IPS-18a (cell line): Measurements from ENCODE around the gene YJEFN3.

ENCODE experiments used
- H3K27ac ChIP-seq: one replicate; pipeline ENCODE4 v1.5.1; 2013; ENCODE audit warnings: low read length
- H3K27me3 ChIP-seq: one replicate; pipeline ENCODE4 v1.6.1; 2013; ENCODE audit warnings: mild to moderate bottlenecking, low read length; ENCODE audit not compliant: control insufficient read depth, insufficient read depth
- H3K36me3 ChIP-seq: one replicate; pipeline ENCODE4 v1.6.1; 2013; ENCODE audit warnings: low read depth, low read length; ENCODE audit not compliant: control insufficient read depth
- H3K4me1 ChIP-seq: one replicate; pipeline ENCODE4 v1.6.1; 2013; ENCODE audit warnings: low read depth, low read length; ENCODE audit not compliant: control insufficient read depth
- H3K4me3 ChIP-seq: one replicate; pipeline ENCODE4 v1.5.1; 2013; ENCODE audit warnings: low read length
- H3K9ac ChIP-seq: one replicate; pipeline ENCODE4 v1.6.1; 2013; ENCODE audit warnings: mild to moderate bottlenecking, low read length, moderate library complexity
- H3K9me3 ChIP-seq: one replicate; pipeline ENCODE4 v1.6.1; 2013; ENCODE audit warnings: low read depth, low read length; ENCODE audit not compliant: control insufficient read depth

YJEFN3 gene, protein sequence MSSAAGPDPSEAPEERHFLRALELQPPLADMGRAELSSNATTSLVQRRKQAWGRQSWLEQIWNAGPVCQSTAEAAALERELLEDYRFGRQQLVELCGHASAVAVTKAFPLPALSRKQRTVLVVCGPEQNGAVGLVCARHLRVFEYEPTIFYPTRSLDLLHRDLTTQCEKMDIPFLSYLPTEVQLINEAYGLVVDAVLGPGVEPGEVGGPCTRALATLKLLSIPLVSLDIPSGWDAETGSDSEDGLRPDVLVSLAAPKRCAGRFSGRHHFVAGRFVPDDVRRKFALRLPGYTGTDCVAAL

DNA sequence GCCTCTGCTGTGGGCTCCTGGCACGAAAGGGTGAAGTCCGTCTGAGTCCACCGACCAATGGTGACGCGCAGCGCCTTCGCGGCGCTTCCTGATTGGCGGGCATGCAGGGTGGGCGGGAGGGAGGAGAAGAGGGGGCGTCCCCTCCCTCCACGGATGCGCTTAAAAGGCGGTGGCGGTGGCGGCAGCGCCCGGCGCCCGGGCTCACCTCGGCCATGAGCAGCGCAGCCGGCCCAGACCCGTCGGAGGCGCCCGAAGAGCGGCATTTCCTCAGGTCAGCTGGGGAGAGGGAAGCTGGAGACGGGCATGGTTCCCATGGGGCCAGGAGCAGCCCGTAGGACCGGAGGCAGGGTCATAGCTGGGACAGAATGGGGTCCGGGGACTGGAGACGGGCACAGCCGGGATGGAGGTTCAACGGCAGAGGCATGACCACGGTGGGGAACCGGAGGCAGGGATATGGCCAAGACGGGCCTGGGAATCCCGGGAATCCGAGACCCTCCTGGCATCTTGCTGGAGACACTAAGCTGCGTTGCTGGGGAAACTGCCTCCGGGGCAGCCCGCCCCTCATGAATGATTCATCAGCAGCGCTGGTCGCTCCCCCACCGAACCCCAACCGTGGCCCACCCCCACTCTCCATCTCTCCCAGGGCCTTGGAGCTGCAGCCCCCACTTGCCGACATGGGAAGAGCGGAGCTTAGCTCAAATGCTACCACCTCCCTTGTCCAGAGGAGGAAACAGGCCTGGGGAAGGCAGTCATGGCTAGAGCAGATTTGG lies at the start of gene YJEFN3:
TSS of gene YJEFN3 (plus strand) at position 191 of the 770 bp plus-strand sequence. CDS start at position 213, 22 bp downstream.
- no peaks in the 10 kb centered on the region for H3K9me3 ChIP-seq
- no peak within 1 kb of the TSS for H3K4me3 ChIP-seq
- H3K27me3 ChIP-seq: no peaks in the 10 kb centered on the region
- peaks cover 18% of the 10 kb centered on the region for H3K36me3 ChIP-seq
- H3K9ac ChIP-seq: no peak within 1 kb of the TSS
- no peaks in the 10 kb centered on the region for H3K4me1 ChIP-seq
- H3K27ac ChIP-seq: no peak within 1 kb of the TSS

DNA sequence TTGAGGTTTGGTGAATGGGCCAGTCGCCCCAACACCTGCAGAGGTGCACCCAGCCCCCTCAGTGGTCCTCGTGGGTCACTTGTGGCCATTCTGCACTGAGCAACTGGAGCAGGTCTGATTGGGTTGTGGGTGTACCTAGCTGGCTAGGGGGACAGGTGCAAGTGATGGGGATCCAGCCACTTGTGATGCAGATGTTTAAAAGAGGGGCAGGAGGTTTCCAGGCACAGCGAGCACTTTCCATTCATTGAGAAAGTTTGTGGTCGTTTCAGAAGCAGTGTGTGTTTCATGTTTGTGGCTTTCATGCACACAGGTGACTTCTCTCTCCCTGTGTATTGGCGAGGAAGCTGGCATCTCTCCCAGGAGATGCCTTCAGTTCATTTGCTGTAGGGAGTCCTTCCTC lies 48.0 kb upstream of the YJEFN3 start:
- no peaks in the 10 kb centered on the region for H3K9me3 ChIP-seq
- no peaks in the 10 kb centered on the region for H3K27me3 ChIP-seq
- no peak overlapping the region for H3K27ac ChIP-seq
- H3K4me1 ChIP-seq: peaks cover 9% of the 10 kb centered on the region
- no peak overlapping the region for H3K4me3 ChIP-seq
- H3K9ac ChIP-seq: no peak overlapping the region
- H3K36me3 ChIP-seq: no peaks in the 10 kb centered on the region

DNA sequence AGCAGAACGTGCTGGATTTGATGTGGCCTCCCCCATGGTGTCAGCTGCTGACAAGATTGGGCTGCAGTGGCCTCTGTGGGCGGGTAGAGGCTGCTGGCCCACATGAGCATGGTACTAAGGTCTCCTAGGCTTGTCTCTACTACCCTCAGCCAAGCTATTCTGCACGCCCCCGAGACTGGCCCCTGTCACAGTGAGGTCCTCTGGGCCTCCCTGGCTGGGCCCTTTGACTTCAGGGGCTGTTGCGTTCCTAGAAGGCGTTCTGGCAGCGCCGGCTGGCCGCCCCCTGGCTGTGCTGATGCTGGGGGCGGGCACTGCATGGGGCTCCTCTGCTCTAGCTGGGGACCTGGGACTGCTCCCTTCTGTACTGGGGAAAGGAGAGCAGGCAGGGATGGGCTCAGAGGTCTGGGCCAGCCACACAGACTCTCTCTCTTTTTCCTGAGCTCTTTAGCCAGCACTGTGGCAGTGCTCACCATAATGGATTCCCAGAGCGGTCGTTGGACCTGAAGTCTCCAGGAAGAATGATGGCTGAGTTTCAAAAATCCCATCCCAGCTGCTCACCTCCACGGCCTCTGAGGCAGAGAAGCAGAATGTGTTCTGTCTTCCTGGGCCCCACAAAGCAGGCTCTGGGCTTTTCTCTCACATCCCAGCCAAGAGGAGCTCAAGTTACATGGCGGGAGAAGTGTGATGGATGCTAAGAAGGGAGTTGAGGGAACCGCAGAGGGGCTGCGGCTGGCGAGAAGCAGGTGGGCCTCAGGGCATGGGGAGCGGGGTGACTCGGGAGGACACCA lies 45.7 kb upstream of the YJEFN3 start:
- Histone ChIP-seq H3K4me3 (no peak overlapping the region), H3K36me3 (no peaks in the 10 kb centered on the region), H3K27me3 (no peaks in the 10 kb centered on the region), H3K27ac (no peak overlapping the region), H3K9me3 (no peaks in the 10 kb centered on the region), H3K4me1 (no peaks in the 10 kb centered on the region), H3K9ac (no peak overlapping the region)

DNA sequence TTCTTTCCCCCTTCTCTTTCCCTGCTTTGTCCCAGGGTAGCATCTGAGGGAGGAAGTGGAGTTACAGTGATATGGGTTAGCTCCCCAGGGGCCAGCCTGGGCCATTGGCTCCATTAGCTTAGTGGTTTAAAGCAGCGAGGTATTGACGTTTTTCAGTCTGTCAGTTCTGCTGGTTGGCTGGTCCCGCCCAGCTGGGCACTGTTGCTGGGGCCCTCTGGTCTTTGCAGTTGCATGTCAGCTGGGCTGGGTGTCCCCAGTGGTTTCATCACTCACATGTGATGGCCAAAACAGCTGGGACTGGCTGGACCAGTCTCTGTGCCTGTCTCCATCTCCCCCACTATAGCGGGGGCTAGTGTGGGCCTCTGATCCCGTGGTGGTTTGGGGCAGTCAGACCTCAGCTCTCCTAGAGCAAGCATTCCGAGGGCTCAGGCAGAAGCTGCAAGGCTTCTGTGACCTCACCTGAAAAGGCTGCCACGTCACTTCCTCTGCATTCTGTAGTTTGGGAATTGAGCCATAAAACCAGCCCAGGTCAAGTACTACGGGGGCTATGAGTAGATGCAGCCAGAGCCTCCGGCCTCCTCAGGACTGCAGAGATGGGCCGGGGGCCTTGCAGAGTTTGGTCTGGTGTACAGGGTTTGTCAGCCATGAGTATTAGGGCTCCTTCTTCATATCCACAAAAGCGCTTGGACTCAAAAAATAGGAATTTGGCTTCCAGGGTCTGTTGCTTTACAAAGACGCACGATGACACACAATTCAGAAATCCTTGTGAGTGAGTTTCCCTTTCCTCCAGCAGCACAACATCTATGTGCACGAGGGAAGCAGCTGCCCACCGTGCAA lies 43.3 kb upstream of the YJEFN3 start:
- Histone ChIP-seq H3K9me3 (no peaks in the 10 kb centered on the region), H3K9ac (no peak overlapping the region), H3K4me3 (no peak overlapping the region), H3K36me3 (no peaks in the 10 kb centered on the region), H3K27ac (no peak overlapping the region), H3K27me3 (no peaks in the 10 kb centered on the region), H3K4me1 (peaks cover 22% of the 10 kb centered on the region)

DNA sequence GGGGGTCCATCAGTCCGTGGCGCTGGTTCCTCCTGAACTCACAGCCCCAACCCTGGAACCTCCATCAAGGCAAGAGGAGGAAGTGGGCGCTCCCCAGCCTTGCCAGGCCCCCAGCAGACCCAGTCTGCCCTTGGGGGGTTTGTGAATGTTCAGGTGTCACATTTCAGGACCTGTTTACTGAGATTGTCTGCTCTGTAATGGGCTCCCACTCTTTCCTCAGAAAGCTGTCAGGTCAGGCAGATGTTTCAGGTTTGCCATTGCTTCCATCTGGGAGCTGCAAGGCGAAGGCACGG lies 42.8 kb upstream of the YJEFN3 start:
- Histone ChIP-seq H3K4me3 (no peak overlapping the region), H3K27me3 (no peaks in the 10 kb centered on the region), H3K4me1 (peaks cover 22% of the 10 kb centered on the region), H3K27ac (no peak overlapping the region), H3K9me3 (no peaks in the 10 kb centered on the region), H3K36me3 (no peaks in the 10 kb centered on the region), H3K9ac (no peak overlapping the region)

DNA sequence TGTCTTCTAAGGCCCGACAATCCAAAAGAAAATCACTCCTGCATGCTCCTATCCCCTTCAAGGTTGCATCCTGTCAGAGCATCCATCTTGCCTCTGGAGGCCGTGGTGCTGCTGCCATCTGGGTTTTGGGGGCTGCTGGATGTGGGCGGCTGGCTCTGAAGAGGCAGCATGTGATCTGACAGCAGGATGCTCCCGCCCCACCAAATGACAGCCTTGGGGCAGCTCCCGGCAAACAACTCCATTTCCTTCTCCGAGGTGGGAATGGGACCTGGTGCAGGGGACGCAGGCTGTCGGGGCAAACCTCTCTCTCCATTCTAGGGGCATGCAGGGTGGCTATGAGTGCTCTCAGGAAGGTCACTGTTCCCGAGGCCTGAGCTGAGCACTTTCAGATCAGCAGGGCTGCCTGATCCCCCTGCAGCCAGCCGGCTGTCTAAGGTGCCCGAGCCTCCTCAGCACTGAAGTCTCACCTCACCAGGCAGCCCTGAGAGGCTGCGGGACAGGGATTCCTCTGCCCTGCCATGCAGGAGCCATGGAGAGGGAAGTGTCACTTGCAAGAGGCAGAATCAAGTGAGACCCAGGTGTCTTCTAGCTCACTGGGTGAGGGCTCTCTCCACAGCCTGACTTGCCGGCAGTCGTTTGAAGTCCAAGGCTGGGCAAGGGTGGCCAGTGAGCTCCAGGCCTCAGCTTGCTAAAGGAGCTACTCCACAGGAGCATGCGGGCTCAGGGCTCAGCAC lies 42.2 kb upstream of the YJEFN3 start:
- no peak overlapping the region for H3K9ac ChIP-seq
- no peak overlapping the region for H3K4me3 ChIP-seq
- no peaks in the 10 kb centered on the region for H3K27me3 ChIP-seq
- peaks cover 22% of the 10 kb centered on the region for H3K4me1 ChIP-seq
- H3K27ac ChIP-seq: no peak overlapping the region
- no peaks in the 10 kb centered on the region for H3K36me3 ChIP-seq
- H3K9me3 ChIP-seq: no peaks in the 10 kb centered on the region

DNA sequence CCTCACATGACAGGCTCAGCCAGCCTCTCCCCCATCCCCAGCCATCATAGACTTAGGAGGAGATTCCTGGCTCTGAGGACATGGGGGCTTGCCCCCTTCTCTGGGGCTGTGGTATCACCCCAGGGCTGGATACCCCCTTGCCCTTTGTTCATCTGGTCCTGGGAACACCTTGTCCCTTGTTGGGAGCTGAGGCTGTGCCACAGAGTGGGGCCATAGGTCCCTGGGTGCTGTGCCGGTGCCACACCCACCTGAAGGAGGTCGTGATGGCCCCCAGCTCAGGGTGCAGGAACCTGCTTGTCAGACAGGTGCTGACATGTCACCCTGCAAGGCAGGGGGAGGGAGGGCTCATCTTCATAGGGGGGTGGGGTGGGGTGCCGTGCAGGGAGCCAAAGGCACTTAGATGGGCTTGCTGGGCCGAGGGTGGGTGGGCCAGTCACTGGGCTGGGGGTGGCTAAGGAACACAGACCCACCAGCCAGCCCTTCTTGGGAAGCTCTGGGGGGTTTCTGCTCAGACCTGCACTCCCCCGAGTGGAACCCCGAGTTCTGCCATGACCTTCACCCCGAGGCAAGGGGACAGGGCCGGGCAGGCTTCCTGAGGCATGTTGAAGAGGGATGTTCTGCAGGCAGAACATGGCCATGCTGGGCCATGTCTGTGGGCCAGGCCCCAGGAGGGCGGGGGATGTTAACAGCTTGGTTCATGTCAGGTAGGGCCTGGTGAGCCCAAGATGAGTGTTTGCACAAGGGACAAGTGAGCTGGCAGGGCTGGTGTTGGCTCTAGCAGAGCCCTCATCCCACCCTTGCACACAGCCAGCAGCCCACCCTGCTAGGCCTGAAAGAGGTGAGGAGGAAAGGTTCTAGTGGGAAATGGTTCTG lies 41.4 kb upstream of the YJEFN3 start:
- Histone ChIP-seq H3K9me3 (no peaks in the 10 kb centered on the region), H3K4me3 (no peak overlapping the region), H3K36me3 (no peaks in the 10 kb centered on the region), H3K9ac (no peak overlapping the region), H3K27me3 (no peaks in the 10 kb centered on the region), H3K4me1 (peaks cover 22% of the 10 kb centered on the region), H3K27ac (no peak overlapping the region)

DNA sequence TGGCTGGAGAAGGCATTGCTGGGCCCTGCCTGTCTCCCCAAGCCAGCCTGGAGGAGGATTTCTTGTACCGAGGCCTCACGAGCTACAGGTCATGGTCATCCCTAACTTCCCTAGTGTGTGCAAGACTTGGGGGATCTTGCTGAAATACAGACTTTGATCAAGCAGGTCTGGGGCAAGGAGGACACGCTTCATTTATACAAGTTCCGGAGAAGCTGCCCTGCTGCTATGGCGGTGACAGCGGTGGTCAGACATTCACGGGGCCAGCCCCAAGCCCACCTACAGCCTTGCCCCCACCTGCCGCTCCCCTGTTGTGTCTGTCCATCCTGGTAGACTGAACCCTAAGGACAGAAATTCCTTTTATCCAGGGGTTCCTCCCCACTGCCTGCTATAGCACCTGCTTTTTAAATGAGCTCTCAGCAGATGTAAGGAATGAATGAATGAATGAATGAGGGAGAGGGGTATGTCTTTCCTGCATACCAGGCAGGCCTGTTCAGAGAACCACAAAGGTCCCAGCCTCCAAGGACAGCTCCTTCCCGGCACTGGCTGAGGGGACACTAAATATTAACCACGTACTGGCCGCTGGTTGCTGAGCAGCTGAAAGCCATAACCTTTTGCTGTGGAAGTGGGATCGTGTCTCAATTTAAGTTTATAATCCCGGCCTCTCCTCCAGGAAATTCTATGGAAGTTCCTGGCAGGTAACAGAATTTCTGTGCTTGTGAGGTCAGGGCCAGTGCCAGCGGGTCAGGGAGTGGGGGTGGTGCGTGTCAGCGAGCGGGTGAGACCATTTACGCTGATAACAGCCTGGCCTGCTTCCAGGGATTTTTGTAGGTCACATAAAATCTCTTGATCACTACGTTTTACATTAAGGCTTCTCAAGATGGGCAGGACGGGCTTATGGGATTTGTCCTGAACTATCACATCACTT lies 40.5 kb upstream of the YJEFN3 start:
- H3K4me1 ChIP-seq: peaks cover 22% of the 10 kb centered on the region
- no peaks in the 10 kb centered on the region for H3K36me3 ChIP-seq
- H3K9me3 ChIP-seq: no peaks in the 10 kb centered on the region
- H3K4me3 ChIP-seq: no peak overlapping the region
- peak overlapping the region; percentile 94 for H3K27ac ChIP-seq
- peak overlapping the region; percentile 72 for H3K9ac ChIP-seq
- H3K27me3 ChIP-seq: no peaks in the 10 kb centered on the region

DNA sequence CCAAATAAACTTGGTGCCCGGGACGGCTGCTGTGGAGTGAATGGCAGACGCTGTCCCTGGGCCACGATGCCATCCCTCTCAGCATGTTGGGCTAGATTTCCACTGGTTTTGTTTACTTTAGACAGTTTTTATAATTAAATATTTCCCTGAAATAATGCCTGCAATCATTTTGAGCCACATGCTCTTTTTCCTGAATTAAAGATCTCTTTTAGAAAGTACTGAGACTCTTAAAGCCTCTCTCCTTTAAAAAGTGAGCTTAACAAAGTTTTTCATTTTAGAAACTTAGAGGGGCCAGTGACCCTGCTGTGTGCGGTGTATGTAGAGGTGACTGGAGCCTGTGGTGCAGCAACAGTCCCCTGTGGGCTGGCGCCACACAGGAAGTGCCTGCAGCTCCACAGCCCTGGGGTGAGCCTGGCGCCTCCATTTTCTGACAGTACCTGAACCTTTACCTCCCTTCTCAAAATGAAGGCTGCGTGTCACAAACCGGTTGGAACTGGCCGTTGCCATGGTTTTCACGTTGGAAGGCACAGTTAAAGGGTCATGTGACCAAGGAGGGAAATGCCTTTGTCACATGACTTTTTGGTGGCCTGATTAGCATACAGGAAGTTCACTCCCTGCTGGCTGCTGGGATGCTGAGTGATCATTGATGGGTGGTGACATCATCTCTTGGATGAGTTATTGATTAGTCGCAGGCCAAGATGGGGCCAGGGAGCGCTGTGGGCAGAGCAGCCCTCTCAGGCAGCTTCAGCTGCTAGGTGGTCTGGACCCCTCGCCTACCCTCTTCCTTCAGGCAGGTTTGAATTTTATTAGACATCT lies 39.6 kb upstream of the YJEFN3 start:
- H3K4me1 ChIP-seq: peaks cover 22% of the 10 kb centered on the region
- no peaks in the 10 kb centered on the region for H3K9me3 ChIP-seq
- H3K27me3 ChIP-seq: no peaks in the 10 kb centered on the region
- H3K4me3 ChIP-seq: no peak overlapping the region
- H3K36me3 ChIP-seq: no peaks in the 10 kb centered on the region
- H3K9ac ChIP-seq: peak overlapping the region; percentile 72
- H3K27ac ChIP-seq: peak overlapping the region; percentile 94
